Lung (tissue), 12 donors: ENCODE data around the gene SFXN2. TPM values are rescaled to one million over a fixed set of nuclear protein-coding genes. Genes with fewer than 3 reads are reported as not detected.

Experiments
- ATAC-seq: fragments of 200-7000 bp; cut with Tn5 transposase; one replicate; pipeline ENCODE4 v1.9.1; 2020; ENCODE audit warnings: moderate number of reproducible peaks; ENCODE audit not compliant: insufficient read depth, low FRiP score
- DNase-seq, 3 donors: peaks; one replicate each; pipeline ENCODE4 v3.0.0-alpha.2; 2013 to 2017
- H3K27ac ChIP-seq, 2 donors: one replicate each; pipeline ENCODE4 v1.5.1; 2013; ENCODE audit warnings: mild to moderate bottlenecking in 2 of 2, moderate library complexity in 2 of 2, control low read depth in 1 of 2, inconsistent platforms in 1 of 2, low read depth in 1 of 2, low read length in 1 of 2
- H3K27me3 ChIP-seq, 3 donors: one replicate each; pipeline ENCODE4 v1.5.1; 2013; ENCODE audit warnings: low read length in 2 of 3; ENCODE audit not compliant: control insufficient read depth in 3 of 3, insufficient read depth in 3 of 3
- H3K36me3 ChIP-seq, 4 donors: one replicate each; pipeline ENCODE4 v1.5.1; 2013; ENCODE audit warnings: low read length in 4 of 4, mild to moderate bottlenecking in 1 of 4, moderate library complexity in 1 of 4; ENCODE audit not compliant: control insufficient read depth in 4 of 4, insufficient read depth in 4 of 4
- H3K4me1 ChIP-seq, 5 donors: one replicate each; pipeline ENCODE4 v1.5.1; 2013; ENCODE audit warnings: low read length in 5 of 5, mild to moderate bottlenecking in 2 of 5, moderate library complexity in 1 of 5; ENCODE audit not compliant: control insufficient read depth in 5 of 5, insufficient read depth in 5 of 5
- H3K4me3 ChIP-seq: one replicate; pipeline ENCODE4 v1.5.1; 2013; ENCODE audit warnings: mild to moderate bottlenecking, control low read depth, moderate library complexity
- H3K9ac ChIP-seq, 2 donors: one replicate each; pipeline ENCODE4 v1.5.1; 2013; ENCODE audit warnings: low read length in 2 of 2, control low read depth in 1 of 2; ENCODE audit not compliant: insufficient read depth in 1 of 2
- H3K9me3 ChIP-seq, 4 donors: one replicate each; pipeline ENCODE4 v1.5.1; 2013; ENCODE audit warnings: low read length in 3 of 4, mild to moderate bottlenecking in 1 of 4, moderate library complexity in 1 of 4; ENCODE audit not compliant: control insufficient read depth in 4 of 4, insufficient read depth in 3 of 4
- WGBS, 2 donors: extraction: QIAGEN DNeasy Blood & Tissue Kit; methylation state at CpG; one replicate each; pipeline ENCODE4 v1.1.7; 2013; 5-methylcytosine and 5-hydroxymethylcytosine counted together
- polyA plus RNA-seq, 2 donors: library from polyadenylated mRNA; stranded (reverse); fragments of 200-250 nt; gene quantifications; one replicate each; pipeline ENCODE4 v1.2.1, GENCODE V29; 2013
- total RNA-seq, 2 donors: library from RNA; depleted of rRNA in 1 of 2; stranded (reverse); fragments of >200 nt in 1 of 2; gene quantifications; one replicate each; pipeline ENCODE4 v1.2.1, GENCODE V29; 2014 to 2021
- TF ChIP-seq, protein P1 (sequence below): IDR thresholded peaks from 2 replicates; pipeline ENCODE4 v1.5.1; 2012; ENCODE audit warnings: mild to moderate bottlenecking; ENCODE audit errors: control extremely low read depth, extremely low read depth
- donor health status: control.
- donor health status: control.
- donor health status: Bipolar disorder and iron deficiency.
- donor health status: healthy.
- donor health status: DM: yes; HTN: yes; CAD: no.

The SFXN2 gene
- total and polyA plus RNA-seq, 4 donors = 10.8 to 27.0 (median 14.0) TPM

- Histone ChIP-seq H3K27ac (no peak overlapping the region), H3K36me3 (no peaks in the 10 kb centered on the region), H3K9ac (no peak overlapping the region), H3K27me3 (no peaks in the 10 kb centered on the region), H3K4me3 (no peak overlapping the region), H3K9me3 (no peaks in the 10 kb centered on the region), H3K4me1 (peaks cover 0 to 16% (median 9%) of the 10 kb centered on the region in 5 donors)
- ATAC-seq = no peak
- WGBS, 2 donors = 88 to 92% methylated on average over 3 of the region's 3 CpGs
- TF ChIP-seq, protein P1, sequence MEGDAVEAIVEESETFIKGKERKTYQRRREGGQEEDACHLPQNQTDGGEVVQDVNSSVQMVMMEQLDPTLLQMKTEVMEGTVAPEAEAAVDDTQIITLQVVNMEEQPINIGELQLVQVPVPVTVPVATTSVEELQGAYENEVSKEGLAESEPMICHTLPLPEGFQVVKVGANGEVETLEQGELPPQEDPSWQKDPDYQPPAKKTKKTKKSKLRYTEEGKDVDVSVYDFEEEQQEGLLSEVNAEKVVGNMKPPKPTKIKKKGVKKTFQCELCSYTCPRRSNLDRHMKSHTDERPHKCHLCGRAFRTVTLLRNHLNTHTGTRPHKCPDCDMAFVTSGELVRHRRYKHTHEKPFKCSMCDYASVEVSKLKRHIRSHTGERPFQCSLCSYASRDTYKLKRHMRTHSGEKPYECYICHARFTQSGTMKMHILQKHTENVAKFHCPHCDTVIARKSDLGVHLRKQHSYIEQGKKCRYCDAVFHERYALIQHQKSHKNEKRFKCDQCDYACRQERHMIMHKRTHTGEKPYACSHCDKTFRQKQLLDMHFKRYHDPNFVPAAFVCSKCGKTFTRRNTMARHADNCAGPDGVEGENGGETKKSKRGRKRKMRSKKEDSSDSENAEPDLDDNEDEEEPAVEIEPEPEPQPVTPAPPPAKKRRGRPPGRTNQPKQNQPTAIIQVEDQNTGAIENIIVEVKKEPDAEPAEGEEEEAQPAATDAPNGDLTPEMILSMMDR = no peak
- DNase-seq = no peak
These were observed 5.9 kb downstream of the SFXN2 start for GRCh38 chr10:102720337-102720736.

DNA sequence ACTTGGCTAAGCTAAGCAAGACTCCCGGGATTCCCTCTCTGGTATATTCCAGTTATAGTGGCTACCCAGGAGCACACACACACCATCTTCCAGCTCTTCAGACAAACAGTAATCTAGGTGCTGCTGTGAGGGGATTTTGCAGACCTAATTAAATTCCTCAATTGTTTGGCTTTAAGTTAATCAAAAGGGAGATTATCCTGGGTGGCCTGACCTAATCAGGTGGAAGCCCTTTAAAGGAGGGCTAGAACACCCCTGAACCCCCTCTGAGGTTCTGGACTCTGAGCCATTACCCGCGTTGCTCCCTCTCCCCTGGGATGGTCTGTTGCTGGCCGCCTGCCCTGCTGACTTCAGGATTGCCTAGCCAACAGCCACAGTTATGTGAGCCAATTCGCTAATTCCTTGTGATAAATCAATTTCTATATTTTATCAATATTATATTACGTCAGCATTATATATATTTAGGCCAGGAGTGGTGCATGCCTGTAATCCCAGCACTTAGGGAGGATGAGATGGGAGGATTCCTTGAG lies 6.4 kb downstream of the SFXN2 start:
- Histone ChIP-seq H3K4me3 (no peak overlapping the region), H3K36me3 (no peaks in the 10 kb centered on the region), H3K27ac (no peak overlapping the region), H3K9ac (no peak overlapping the region), H3K4me1 (peaks cover 0 to 13% (median 9%) of the 10 kb centered on the region in 5 donors), H3K27me3 (no peaks in the 10 kb centered on the region), H3K9me3 (no peaks in the 10 kb centered on the region)
- ATAC-seq (no peak), DNase-seq (no peak)
- 79 to 88% methylated on average over 6 of the region's 6 CpGs for WGBS, 2 donors
- TF ChIP-seq, protein P1 = no peak

DNA sequence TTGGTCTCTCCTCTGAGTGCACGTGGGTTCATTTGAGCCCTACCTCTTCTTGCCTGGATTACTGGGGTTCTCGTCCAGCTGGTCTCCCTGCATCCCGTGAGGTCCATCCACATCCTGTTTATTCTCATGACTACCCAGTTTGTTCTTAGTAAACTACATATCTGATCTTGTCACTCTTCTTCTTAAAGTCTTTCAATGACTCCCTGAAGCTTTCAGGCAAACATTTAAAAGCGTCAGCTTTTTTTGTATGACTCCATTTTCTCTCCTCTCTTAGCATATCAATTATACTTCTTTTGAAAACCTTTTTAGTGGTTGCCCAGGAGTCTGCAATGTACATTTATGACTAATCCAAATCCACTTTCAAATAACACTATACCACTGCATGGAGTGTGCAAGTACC lies 7.5 kb downstream of the SFXN2 start:
- Histone ChIP-seq H3K4me3 (no peak overlapping the region), H3K4me1 (peaks cover 0 to 13% (median 5%) of the 10 kb centered on the region in 5 donors), H3K9me3 (no peaks in the 10 kb centered on the region), H3K36me3 (peaks cover 0 to 4% (median 2%) of the 10 kb centered on the region in 4 donors), H3K9ac (no peak overlapping the region), H3K27ac (no peak overlapping the region), H3K27me3 (no peaks in the 10 kb centered on the region)
- TF ChIP-seq, protein P1 = no peak
- ATAC-seq (no peak), DNase-seq (no peak)
- 63 to 71% methylated on average over 4 of the region's 4 CpGs for WGBS, 2 donors

DNA sequence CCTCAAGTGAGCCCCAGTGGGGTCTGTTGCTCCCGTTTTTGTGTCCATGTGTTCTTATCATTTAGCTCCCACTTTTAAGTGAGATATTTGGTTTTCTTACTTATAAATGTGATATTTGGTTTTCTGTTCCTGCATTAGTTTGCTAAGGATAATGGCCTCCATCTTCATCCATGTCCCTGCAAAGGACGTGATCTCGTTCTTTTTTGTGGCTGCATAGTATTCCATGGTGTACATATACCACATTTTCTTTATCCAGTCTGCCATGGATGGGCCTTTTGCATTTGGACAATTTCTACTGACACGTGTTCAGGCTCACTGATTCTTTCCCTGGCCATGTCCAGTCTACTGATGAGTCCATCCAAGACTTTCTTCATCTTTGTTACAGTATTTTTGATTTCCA lies 9.6 kb downstream of the SFXN2 start:
- ATAC-seq (no peak), DNase-seq (no peak)
- Histone ChIP-seq H3K27me3 (no peaks in the 10 kb centered on the region), H3K36me3 (peaks cover 0 to 8% (median 3%) of the 10 kb centered on the region in 4 donors), H3K9me3 (no peaks in the 10 kb centered on the region), H3K27ac (no peak overlapping the region), H3K4me1 (peaks cover 0 to 3% (median 0%) of the 10 kb centered on the region in 5 donors), H3K9ac (no peak overlapping the region), H3K4me3 (no peak overlapping the region)
- TF ChIP-seq, protein P1 = no peak
- 97 to 98% methylated on average over 4 of the region's 4 CpGs for WGBS, 2 donors
